CD8-positive, alpha-beta memory T cell (primary cell): ENCODE results near the gene TNFSF11. TPM values are rescaled to one million over a fixed set of nuclear protein-coding genes. Genes with fewer than 3 reads are reported as not detected.
A peak's percentile ranks its signal among the peaks of the same experiment; 100 is the strongest.
"Not testable (repeated sequence)": the region's sequence is repeated elsewhere in the genome, so short reads cannot be mapped to it uniquely, and the experiment has no call there.

ENCODE experiments used
- CTCF ChIA-PET: fragments of 350-600 bp; sonication (Branson Sonifier 250); formaldehyde crosslinking; loops from one replicate; lab custom pipeline; 2021; ENCODE audit warnings: antibody characterized with exemption; lab: Charles Lee
- POLR2A ChIA-PET: fragments of 350-600 bp; sonication (Branson Sonifier 250); formaldehyde crosslinking; loops from one replicate; lab custom pipeline; 2021; ENCODE audit warnings: antibody characterized with exemption; lab: Charles Lee
- DNase-seq, 5 donors: peaks; one replicate each; pipeline versions ENCODE4 v3.0.0 to v3.0.0-alpha.2; 2020 to 2022; ENCODE audit warnings: mixed read lengths in 1 of 5
- H3K27ac ChIP-seq: one replicate; pipeline ENCODE4 v1.7.0; 2013; ENCODE audit warnings: low read depth, mild to moderate bottlenecking, low read length, moderate library complexity
- H3K27me3 ChIP-seq: 2 replicates; pipeline ENCODE4 v1.7.0; 2013; ENCODE audit warnings: low read length, mild to moderate bottlenecking; ENCODE audit not compliant: insufficient read depth, poor library complexity, severe bottlenecking
- H3K36me3 ChIP-seq: 2 replicates; pipeline ENCODE4 v1.7.0; 2013; ENCODE audit warnings: mild to moderate bottlenecking, low read length, moderate library complexity; ENCODE audit not compliant: insufficient read depth
- H3K4me1 ChIP-seq: 2 replicates; pipeline ENCODE4 v1.7.0; 2013; ENCODE audit warnings: mild to moderate bottlenecking, low read length, moderate library complexity; ENCODE audit not compliant: insufficient read depth
- H3K4me3 ChIP-seq: 2 replicates; pipeline ENCODE4 v1.7.0; 2013; ENCODE audit warnings: mild to moderate bottlenecking, low read length
- H3K9me3 ChIP-seq: 2 replicates; pipeline ENCODE4 v1.7.0; 2013; ENCODE audit warnings: mild to moderate bottlenecking, low read length
- H3K27ac Mint-ChIP-seq, 8 donors: one replicate each; pipeline ENCODE4 v1.8.0; 2020 to 2021; ENCODE audit warnings: mixed read lengths in 8 of 8, mild to moderate bottlenecking in 6 of 8, inconsistent platforms in 3 of 8, moderate library complexity in 3 of 8
- H3K27me3 Mint-ChIP-seq, 2 donors: one replicate each; pipeline ENCODE4 v1.8.0; 2020 to 2021; ENCODE audit warnings: mixed read lengths in 2 of 2, mild to moderate bottlenecking in 1 of 2, moderate library complexity in 1 of 2
- H3K36me3 Mint-ChIP-seq, 3 donors: one replicate each; pipeline ENCODE4 v1.8.0; 2020 to 2021; ENCODE audit warnings: mixed read lengths in 3 of 3, inconsistent platforms in 1 of 3, mild to moderate bottlenecking in 1 of 3
- H3K4me1 Mint-ChIP-seq, 3 donors: one replicate each; pipeline ENCODE4 v1.8.0; 2020 to 2021; ENCODE audit warnings: mixed read lengths in 3 of 3, inconsistent platforms in 1 of 3, mild to moderate bottlenecking in 1 of 3
- H3K4me3 Mint-ChIP-seq, 7 donors: one replicate each; pipeline ENCODE4 v1.8.0; 2020 to 2021; ENCODE audit warnings: mixed read lengths in 7 of 7, mild to moderate bottlenecking in 6 of 7, moderate library complexity in 4 of 7, inconsistent platforms in 2 of 7
- H3K9me3 Mint-ChIP-seq, 5 donors: one replicate each; pipeline ENCODE4 v1.8.0; 2020 to 2022; ENCODE audit warnings: mixed read lengths in 5 of 5, mild to moderate bottlenecking in 3 of 5, moderate library complexity in 2 of 5, inconsistent platforms in 1 of 5
- polyA plus RNA-seq: library from polyadenylated mRNA; unstranded; fragments of 300-500 nt; fragmentation: Illumina TruSeq; gene quantifications from one replicate; pipeline ENCODE4 v1.2.3, GENCODE V29; 2021
- total RNA-seq, 2 experiments: library from RNA; stranded (reverse); gene quantifications; one replicate each; pipeline ENCODE4 v1.2.3, GENCODE V29; 2021

TNFSF11 gene
- total and polyA plus RNA-seq, 3 experiments from 2014 or later, result 0.29 to 6.4 (median 6.2) TPM

DNA sequence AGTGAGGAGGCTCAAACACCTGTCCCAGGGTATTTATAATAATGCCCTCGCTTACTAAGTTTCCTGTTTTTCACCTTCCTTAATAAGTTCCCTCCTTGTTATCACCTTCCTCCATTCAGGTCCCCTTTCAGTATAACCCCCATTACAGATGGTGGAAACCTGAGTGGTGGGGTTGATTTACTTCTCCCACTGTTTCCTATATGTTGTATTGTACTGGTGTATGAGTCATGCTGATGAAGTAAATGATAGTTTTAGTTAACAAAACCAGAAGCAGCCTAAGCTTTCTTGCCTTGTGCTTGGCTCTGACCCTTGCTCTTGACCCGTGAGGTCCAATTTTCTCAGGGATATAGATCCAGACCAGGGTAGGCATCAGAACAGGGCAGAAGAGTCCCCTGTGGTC is 22.3 kb upstream of the TNFSF11 start:
- H3K4me1 ChIP-seq, result no peaks in the 10 kb centered on the region
- H3K27ac ChIP-seq, result no peak overlapping the region
- H3K27me3 ChIP-seq, result no peaks in the 10 kb centered on the region
- H3K4me3 ChIP-seq, result no peak overlapping the region
- POLR2A ChIA-PET, result no interaction called here
- Mint-ChIP-seq H3K4me1 (no peaks in the 10 kb centered on the region), H3K36me3 (no peaks in the 10 kb centered on the region), H3K9me3 (peaks cover 0 to 3% (median 0%) of the 10 kb centered on the region in 5 donors), H3K4me3 (no peak overlapping the region), H3K27ac (no peak overlapping the region), H3K27me3 (peaks cover 8 to 9% of the 10 kb centered on the region in 2 donors)
- CTCF ChIA-PET, result no interaction called here
- no peak for DNase-seq
- no peaks in the 10 kb centered on the region for H3K36me3 ChIP-seq
- no peaks in the 10 kb centered on the region for H3K9me3 ChIP-seq

GRCh38 chr13:42553098-42554046 is 20.6 kb upstream of the TNFSF11 start:
- DNase-seq, result no peak
- H3K9me3 Mint-ChIP-seq, result peaks cover 0 to 3% (median 0%) of the 10 kb centered on the region in 5 donors
- Histone ChIP-seq H3K27me3 (no peaks in the 10 kb centered on the region), H3K9me3 (no peaks in the 10 kb centered on the region), H3K36me3 (no peaks in the 10 kb centered on the region), H3K4me3 (no peak overlapping the region), H3K27ac (no peak overlapping the region), H3K4me1 (no peaks in the 10 kb centered on the region)
- CTCF ChIA-PET, result no interaction called here
- H3K4me3 Mint-ChIP-seq, result no peak overlapping the region
- no peaks in the 10 kb centered on the region for H3K36me3 Mint-ChIP-seq
- H3K27ac Mint-ChIP-seq, result no peak overlapping the region
- H3K27me3 Mint-ChIP-seq, result peaks cover 6 to 9% of the 10 kb centered on the region in 2 donors
- POLR2A ChIA-PET, result no interaction called here
- H3K4me1 Mint-ChIP-seq, result no peaks in the 10 kb centered on the region

DNA sequence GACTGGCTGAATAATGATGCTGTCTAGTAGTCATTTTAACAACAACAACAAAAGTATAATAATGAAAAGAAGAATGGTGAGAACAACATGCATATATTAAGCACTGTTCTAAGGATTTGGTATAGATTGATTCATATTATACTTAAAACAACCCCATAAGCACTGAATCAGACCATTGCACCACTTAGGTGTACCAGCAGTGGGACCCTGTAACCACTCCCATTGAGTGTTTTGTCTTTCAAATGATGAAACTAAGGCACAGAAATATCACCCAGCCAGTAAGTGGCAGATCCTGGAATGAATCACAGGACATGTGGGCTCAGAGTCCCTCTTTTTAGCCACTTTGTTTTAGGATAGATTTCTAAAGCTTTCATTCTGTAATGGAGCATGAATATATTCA is 14.9 kb upstream of the TNFSF11 start:
- ChIA-PET POLR2A (no interaction called here), CTCF (no interaction called here)
- Mint-ChIP-seq H3K4me1 (no peaks in the 10 kb centered on the region), H3K9me3 (peaks cover 0 to 14% (median 6%) of the 10 kb centered on the region in 5 donors), H3K4me3 (no peak overlapping the region), H3K27ac (no peak overlapping the region), H3K27me3 (peaks cover 4 to 14% of the 10 kb centered on the region in 2 donors), H3K36me3 (no peaks in the 10 kb centered on the region)
- no peaks in the 10 kb centered on the region for H3K36me3 ChIP-seq
- H3K27ac ChIP-seq, result no peak overlapping the region
- no peaks in the 10 kb centered on the region for H3K9me3 ChIP-seq
- H3K4me3 ChIP-seq, result no peak overlapping the region
- no peaks in the 10 kb centered on the region for H3K27me3 ChIP-seq
- H3K4me1 ChIP-seq, result no peaks in the 10 kb centered on the region
- DNase-seq, result no peak

DNA sequence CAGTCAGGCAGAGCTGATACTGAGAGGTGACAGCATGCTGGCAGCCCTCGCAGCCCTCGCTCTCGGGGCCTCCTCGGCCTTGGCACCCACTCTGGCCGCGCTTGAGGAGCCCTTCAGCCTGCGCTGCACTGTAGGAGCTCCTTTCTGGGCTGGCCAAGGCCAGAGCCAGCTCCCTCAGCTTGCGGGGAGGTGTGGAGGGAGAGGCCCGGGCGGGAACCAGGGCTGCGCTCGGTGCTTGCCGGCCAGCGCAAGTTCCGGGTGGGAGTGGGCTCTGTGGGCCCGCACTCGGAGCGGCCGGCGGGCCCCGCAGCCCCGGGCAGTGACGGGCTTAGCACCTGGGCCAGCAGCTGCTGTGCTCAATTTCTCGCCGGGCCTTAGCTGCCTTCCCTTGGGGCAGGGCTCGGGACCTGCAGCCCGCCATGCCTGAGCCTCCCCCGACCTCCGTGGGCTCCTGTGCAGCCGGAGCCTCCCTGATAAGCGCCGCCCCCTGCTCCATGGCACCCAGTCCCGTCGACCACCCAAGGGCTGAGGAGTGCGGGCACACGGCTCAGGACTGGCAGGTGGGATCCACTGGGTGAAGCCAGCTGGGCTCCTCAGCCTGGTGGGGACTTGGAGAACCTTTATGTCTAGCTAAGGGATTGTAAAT is 14.3 kb upstream of the TNFSF11 start:
- H3K4me3 Mint-ChIP-seq, H3K36me3 ChIP-seq, POLR2A ChIA-PET, H3K27ac ChIP-seq, H3K9me3 ChIP-seq, CTCF ChIA-PET, H3K27me3 ChIP-seq, H3K36me3 Mint-ChIP-seq, H3K4me1 ChIP-seq, H3K4me3 ChIP-seq, H3K27ac Mint-ChIP-seq, H3K4me1 Mint-ChIP-seq, DNase-seq: not testable (repeated sequence)
- peaks cover 3 to 17% (median 6%) of the 10 kb centered on the region in 5 donors for H3K9me3 Mint-ChIP-seq
- peaks cover 7 to 14% of the 10 kb centered on the region in 2 donors for H3K27me3 Mint-ChIP-seq

GRCh38 chr13:42560320-42560719 is 13.6 kb upstream of the TNFSF11 start:
- H3K4me3 Mint-ChIP-seq, CTCF ChIA-PET, H3K27ac Mint-ChIP-seq, H3K4me1 Mint-ChIP-seq, H3K4me3 ChIP-seq, H3K36me3 Mint-ChIP-seq, H3K9me3 ChIP-seq, POLR2A ChIA-PET, H3K4me1 ChIP-seq, H3K36me3 ChIP-seq, H3K27ac ChIP-seq, DNase-seq, H3K27me3 ChIP-seq: not testable (repeated sequence)
- H3K27me3 Mint-ChIP-seq, result peaks cover 7 to 14% of the 10 kb centered on the region in 2 donors
- peaks cover 3 to 19% (median 6%) of the 10 kb centered on the region in 5 donors for H3K9me3 Mint-ChIP-seq

DNA sequence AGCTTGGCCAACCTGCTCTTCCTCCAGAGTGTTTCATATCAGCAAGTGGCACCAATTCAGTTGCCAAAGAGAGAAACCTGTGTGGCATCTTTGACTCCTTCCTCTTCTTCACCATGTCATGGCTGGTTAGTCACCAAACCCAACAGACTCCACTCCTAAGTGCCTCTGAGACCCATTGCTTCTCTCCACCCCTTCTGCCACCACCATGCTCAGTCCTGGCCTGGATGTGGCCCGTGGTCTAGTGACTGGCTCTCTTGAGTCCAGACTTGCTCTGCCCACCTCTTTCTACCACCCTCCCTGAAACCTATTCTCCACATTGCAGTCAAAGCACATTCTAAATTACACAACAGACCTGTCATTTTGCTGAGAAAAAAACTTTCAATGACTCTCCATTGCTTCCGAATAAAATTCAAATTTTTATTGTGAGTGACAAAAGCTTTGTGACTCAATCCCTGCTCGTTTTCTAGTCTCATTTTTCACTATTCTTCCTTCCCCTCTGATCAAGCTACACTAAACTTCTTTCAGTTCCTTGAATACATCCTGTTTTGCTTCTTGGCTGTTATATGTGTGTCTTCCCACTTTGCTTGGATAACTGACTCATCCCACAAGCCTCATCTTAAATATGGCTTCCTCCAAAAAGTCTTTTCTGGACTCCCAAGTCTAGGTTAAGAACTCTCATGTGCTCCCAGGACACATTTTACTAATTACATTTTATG is 12.0 kb upstream of the TNFSF11 start:
- no peaks in the 10 kb centered on the region for H3K9me3 ChIP-seq
- Mint-ChIP-seq H3K4me1 (no peaks in the 10 kb centered on the region), H3K4me3 (no peak overlapping the region), H3K36me3 (no peaks in the 10 kb centered on the region), H3K9me3 (peaks cover 3 to 19% (median 6%) of the 10 kb centered on the region in 5 donors), H3K27me3 (peaks cover 9 to 14% of the 10 kb centered on the region in 2 donors), H3K27ac (no peak overlapping the region)
- H3K4me3 ChIP-seq, result no peak overlapping the region
- H3K4me1 ChIP-seq, result no peaks in the 10 kb centered on the region
- no peak for DNase-seq
- POLR2A ChIA-PET, result no interaction called here
- no peak overlapping the region for H3K27ac ChIP-seq
- no peaks in the 10 kb centered on the region for H3K27me3 ChIP-seq
- CTCF ChIA-PET, result no interaction called here
- H3K36me3 ChIP-seq, result no peaks in the 10 kb centered on the region

- H3K9me3 ChIP-seq, result no peaks in the 10 kb centered on the region
- ChIA-PET POLR2A (no interaction called here), CTCF (no interaction called here)
- H3K36me3 Mint-ChIP-seq, result no peaks in the 10 kb centered on the region
- H3K27me3 Mint-ChIP-seq, result peaks cover 0 to 6% of the 10 kb centered on the region in 2 donors
- no peak overlapping the region for H3K4me3 ChIP-seq
- no peak for DNase-seq
- H3K27ac ChIP-seq, result no peak overlapping the region
- H3K27me3 ChIP-seq, result no peaks in the 10 kb centered on the region
- H3K36me3 ChIP-seq, result no peaks in the 10 kb centered on the region
- peak overlapping the region in 1 of 8 donors; percentile 48 for H3K27ac Mint-ChIP-seq
- peaks cover 0 to 2% (median 0%) of the 10 kb centered on the region in 3 donors for H3K4me1 Mint-ChIP-seq
- peaks cover 3 to 9% (median 4%) of the 10 kb centered on the region in 5 donors for H3K9me3 Mint-ChIP-seq
- H3K4me3 Mint-ChIP-seq, result no peak overlapping the region
- no peaks in the 10 kb centered on the region for H3K4me1 ChIP-seq
Measured at GRCh38 chr13:42567906-42568305, 6.0 kb upstream of the TNFSF11 start.
